ENCODE data around the gene TRMT11.

GRCh38 chr6:125939791-125940190 lies 46.5 kb upstream of the TRMT11 start:
- TF ChIP-seq, protein P1, sequence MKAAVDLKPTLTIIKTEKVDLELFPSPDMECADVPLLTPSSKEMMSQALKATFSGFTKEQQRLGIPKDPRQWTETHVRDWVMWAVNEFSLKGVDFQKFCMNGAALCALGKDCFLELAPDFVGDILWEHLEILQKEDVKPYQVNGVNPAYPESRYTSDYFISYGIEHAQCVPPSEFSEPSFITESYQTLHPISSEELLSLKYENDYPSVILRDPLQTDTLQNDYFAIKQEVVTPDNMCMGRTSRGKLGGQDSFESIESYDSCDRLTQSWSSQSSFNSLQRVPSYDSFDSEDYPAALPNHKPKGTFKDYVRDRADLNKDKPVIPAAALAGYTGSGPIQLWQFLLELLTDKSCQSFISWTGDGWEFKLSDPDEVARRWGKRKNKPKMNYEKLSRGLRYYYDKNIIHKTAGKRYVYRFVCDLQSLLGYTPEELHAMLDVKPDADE (conservative IDR thresholded peaks at IDR 0.05; ENCODE audit: control insufficient read depth, low read depth, low read length), result no peak
- TF ChIP-seq ATF2 (CRISPR knock-in tag; IDR thresholded peaks at IDR 0.05), result no peak
- no peak for TF ChIP-seq FOXM1 (IDR thresholded peaks at IDR 0.05; ENCODE audit: low read depth)
- TF ChIP-seq FOXM1 (CRISPR knock-in tag; IDR thresholded peaks at IDR 0.05; ENCODE audit: low read depth), result no peak
- no peak for TF ChIP-seq PHF20 (IDR thresholded peaks at IDR 0.05; ENCODE audit: partially characterized antibody)
- no peak for TF ChIP-seq NCOA2 (IDR thresholded peaks at IDR 0.05; ENCODE audit: partially characterized antibody in 2 of 2)
- no peak for TF ChIP-seq TAF15 (IDR thresholded peaks at IDR 0.05; ENCODE audit: low read depth, low read length)
- no peak for TF ChIP-seq OTX1 (CRISPR knock-in tag; IDR thresholded peaks at IDR 0.05)
- no peak for TF ChIP-seq NFYB (IDR thresholded peaks at IDR 0.05; ENCODE audit: extremely low read depth, insufficient read length)
- no peak for TF ChIP-seq NKRF (IDR thresholded peaks at IDR 0.05; ENCODE audit: borderline replicate concordance)
- no peak for TF ChIP-seq PATZ1 (CRISPR knock-in tag; IDR thresholded peaks at IDR 0.05; ENCODE audit: borderline replicate concordance)

Measured in K562 (cell line).